Measurements from ENCODE around the gene MMP21.

- TF ChIP-seq POLR2A (IDR thresholded peaks at IDR 0.05) (no peak), CTCF (IDR thresholded peaks at IDR 0.05) (no peak)
Measured at GRCh38 chr10:125797994-125798662, 22.5 kb upstream of the MMP21 start.

Measured in thyroid gland (tissue), 4 donors.